Measurements from ENCODE around the gene ITGAV.

GRCh38 chr2:186617148-186617547 lies 27.3 kb downstream of the ITGAV start:
- no peak for TF ChIP-seq CTCF (IDR thresholded peaks at IDR 0.05; ENCODE audit: poor library complexity)
- no peak for TF ChIP-seq EZH2 (IDR thresholded peaks at IDR 0.05; ENCODE audit: borderline replicate concordance)

Data from hepatocyte (in vitro differentiated cells).